Stimulated activated CD4-positive, alpha-beta T cell treated with anti-CD3 and anti-CD28 coated beads, TNF-alpha, amount 100 ng/mL, for 24 hours (primary cell): ENCODE data around the gene ATP10A.
"Not testable (repeated sequence)": the region's sequence is repeated elsewhere in the genome, so short reads cannot be mapped to it uniquely, and the experiment has no call there.

ENCODE experiments used
- DNase-seq, 3 experiments: peaks; one replicate each; pipeline ENCODE4 v3.0.0-alpha.2; 2020; ENCODE audit warnings: low read depth in 3 of 3

ATP10A gene

DNA sequence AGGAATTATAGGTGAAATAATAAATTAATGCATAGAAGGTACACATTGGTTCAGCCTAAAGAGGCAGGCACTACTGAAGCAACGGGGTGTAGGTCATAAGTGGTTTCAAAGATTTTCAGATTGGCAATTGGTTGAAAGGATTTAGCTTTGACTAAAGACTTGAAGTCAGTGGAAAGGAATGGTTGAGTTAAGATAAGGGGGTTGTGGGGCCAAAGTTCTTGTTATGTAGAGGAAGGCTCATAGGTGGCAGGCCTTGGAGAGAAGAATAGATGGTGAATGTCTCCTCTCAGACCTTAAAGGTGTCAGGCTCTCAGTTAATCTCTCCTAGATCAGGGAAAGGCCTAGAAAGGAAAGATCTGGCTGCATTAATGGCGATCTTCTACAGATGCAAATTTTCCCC lies 209.8 kb downstream of the ATP10A start:
- DNase-seq: no peak

DNA sequence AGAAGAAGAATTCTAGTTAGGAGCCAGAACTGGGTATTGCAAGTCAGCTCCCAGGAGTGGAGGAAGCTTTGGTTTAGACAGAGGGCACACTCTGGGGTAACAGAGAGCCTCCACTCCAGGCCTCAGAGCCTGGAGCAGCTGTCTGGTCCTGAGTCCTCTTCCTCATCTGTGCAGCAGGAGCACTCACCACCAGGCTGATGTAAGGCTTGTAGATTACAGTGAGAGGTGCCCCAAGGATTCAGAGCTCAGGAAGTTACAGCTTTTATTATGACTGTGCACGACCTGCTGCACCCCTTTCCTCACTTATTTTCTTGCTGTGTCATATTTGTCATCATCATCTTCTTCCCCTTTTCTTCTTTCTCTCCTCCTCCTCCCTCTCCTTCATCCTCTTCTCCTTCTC lies 210.4 kb downstream of the ATP10A start:
- no peak for DNase-seq

DNA sequence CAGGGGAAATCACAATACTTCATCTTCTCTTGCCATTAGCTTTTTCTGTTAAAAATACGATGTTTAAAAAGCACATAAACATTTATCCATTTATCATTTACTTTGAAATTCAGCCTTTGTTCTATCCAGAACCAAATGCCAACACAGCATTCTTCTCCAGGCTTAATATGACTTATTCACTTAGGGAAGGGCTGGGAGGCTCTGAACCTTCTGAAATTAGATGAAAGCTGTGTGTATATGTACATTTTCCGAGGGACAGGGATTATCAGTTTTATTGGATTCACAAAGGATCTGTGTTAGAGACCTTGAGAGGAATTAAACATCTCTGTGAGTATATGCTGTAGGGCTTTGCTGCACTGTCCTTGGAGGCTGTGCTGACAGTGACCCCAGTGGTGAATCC lies 213.7 kb downstream of the ATP10A start:
- no peak for DNase-seq

DNA sequence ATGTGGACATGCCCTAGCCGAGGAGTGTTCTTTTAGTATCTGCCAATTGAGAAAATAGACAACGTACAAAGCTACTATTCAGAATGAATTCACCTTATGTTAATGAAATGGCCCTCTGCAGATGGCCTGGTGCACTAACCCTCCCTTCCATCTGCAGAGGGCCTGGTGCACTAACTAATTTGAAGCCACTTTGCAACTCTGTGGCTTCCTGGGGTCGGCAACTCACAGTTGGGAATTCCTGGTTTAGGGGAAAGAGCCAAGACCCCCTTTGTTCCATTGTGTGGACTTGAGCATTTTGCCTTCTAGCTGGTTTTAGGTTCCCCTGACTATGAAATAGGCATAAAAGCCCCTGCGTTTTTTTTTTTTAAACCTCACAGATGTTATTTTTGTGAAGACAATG lies 220.0 kb downstream of the ATP10A start:
- no peak for DNase-seq

DNA sequence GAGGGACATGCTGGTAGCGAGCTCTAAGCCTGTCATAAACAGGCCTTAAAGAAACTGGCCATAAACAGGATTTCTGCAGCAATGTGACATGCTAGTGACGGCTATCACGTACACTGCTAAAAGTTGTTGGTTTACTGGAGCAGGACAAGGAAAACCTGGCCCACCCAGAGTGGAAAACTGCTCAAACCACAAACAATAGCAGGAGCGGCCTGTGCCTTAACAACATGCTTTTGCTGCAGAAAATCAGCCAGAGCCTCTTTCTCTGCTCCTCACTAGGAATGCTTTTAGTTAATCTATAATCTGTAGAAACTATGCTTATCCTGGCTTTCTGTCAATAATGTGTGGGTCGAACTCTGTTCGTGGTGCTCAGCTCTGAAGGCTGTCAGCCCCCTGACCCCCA lies 221.4 kb downstream of the ATP10A start:
- DNase-seq: no peak

DNA sequence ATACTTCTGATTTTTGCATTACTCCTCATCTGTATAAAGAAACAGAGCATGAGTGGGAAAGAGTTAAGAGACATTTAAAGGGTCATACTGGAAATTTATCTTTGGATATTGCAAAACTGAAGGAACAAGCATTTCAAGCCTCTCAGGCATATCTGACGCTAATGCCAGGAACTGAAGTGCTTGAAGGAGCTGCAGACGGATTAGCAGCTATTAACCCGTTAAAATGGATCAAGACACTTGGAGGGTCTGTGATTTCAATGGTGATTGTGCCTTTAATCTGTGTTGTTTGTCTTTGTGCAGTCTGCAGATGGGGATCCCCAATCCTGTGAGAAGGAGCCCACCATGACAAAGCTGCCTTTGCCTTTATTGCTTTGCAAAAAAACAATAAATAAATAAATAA lies 221.8 kb downstream of the ATP10A start:
- no peak for DNase-seq

DNA sequence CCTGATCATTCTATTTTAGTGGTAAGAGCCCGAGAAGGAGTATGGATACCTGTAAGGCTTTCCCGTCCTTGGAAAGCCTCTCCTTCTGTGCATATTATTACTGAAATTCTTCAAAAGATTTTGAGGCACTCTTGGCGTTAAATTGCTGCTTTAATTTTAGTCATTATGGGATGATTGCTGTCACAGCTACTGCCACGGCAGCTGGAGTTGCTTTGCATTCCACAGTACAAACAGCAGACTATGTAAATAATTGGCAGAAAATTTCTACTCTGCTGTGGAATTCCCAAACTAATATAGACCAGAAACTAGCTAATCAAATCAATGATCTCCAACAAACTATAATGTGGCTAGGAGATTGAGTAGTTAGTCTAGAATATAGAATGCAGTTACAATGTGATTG lies 222.2 kb downstream of the ATP10A start:
- not testable (repeated sequence) for DNase-seq

DNA sequence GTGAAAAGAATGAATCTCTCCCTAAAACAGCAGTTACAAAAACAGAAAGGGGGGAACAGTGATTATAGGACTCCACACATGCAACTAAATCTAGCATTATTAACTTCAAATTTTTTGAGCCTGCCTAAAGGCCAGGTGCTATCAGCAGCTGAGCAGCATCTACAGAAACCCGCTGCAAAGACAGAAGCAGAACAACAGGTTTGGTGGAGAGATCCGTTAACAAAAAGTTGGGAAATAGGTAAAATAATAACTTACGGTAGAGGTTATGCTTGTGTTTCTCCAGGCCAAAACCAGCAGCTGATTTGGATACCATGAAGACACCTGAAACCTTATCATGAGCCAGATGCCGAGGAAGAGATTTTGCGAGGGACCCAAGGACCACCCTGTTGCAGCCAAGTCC lies 222.7 kb downstream of the ATP10A start:
- DNase-seq: no peak

DNA sequence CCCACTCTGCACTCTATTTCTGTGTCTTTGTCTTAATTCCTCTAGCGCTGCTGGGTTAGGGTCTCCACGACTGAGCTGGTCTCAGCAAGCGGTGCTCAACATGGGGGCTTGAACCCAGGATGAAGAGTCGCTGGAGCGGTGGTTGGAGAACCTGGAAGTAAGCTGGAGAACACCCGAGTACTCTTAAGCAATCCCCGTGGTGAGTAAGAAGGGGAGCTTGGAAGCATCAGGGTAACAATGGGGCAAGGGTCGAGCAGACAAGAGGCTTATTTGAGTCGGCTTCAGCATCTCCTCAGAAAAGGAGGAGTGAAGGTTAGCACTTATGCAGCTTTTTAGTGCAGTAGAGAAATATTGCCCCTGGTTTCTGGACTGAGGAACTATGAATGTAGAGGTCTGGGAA lies 226.6 kb downstream of the ATP10A start:
- not testable (repeated sequence) for DNase-seq

DNA sequence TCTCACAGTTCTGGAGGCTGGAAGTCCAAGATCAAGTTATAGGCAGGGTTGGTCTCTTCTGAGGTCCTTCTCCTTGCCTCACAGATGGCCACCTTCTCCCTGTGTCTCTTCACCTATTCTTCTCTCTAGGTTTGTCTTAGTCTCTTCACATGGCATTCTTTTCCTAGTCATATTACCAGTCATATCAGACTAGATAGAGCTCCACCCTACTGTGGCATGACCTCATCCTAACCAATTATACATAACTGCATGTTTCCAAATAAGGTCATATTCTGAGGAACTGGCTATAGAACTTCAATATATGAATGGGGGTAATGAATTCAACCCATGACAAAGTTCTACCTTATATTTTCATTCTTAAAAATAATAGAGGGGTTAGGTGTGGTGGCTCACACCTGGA lies 227.9 kb downstream of the ATP10A start:
- no peak for DNase-seq

DNA sequence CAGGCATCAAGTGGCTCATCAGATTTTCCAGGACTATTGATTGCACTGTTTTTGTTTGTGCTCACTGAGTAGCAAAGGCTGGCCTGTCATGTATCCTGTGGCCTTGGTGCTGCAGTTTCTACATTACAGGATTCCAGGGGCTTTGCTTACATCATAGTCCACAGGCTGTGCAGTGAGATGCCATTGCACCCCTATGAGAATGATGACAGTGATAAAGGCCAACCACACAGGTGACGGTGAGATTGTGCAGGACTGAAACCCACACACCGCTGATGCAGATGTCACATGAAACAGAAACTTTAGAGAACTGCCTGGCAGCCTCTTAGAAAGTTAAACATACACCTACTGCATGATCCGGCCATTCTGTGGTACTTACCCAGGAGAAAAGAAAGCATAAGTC lies 229.3 kb downstream of the ATP10A start:
- no peak for DNase-seq

DNA sequence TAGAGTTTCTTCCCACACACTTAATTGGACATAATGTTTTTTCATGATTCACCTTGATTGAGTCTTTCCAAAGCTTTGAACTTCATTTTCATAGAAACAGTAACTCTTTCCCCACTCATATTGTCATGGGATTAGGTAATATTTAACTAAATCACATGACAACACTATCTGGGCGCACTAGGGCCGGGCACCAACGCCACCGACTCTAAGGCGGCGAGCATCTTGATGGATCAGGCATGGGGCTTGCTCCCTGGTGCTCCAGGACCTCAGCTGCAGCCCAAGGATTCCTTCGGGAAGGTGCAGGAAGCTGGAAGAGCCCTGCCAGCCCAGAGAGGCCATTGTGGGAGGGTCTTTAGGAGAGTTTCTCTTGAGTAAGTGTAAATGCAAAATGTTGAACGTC lies 231.2 kb downstream of the ATP10A start:
- DNase-seq: no peak
